ENCODE measurements around the gene DDX6.

Gene DDX6

DNA sequence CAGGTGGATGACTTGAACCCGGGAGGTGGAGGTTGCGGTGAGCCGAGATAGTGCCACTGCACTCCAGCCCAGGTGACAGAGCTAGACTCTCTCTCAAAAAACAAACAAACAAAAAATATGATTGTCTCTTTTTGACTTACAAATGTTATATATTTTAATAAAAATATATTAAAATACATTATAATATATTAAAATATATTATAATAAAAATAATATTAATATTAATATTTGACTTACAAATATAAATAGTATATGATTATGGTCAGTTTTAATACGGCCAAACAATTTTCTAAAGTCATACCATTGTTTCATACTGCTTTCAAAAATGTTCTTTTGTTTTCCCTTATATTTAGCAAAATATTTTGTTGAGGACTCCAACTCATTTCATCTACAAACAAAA is 27.2 kb upstream of the DDX6 start:
- Histone ChIP-seq H3K4me1 (ENCODE audit: control insufficient read depth in 1 of 2, insufficient read depth in 2 of 2, low read length in 2 of 2) (peaks cover 6 to 7% of the 10 kb centered on the region in 2 donors), H3K9me3 (ENCODE audit: control insufficient read depth in 1 of 2, low read length in 2 of 2) (no peaks in the 10 kb centered on the region), H3K36me3 (ENCODE audit: control insufficient read depth in 1 of 2, insufficient read depth in 2 of 2, low read length in 2 of 2) (no peaks in the 10 kb centered on the region), H3K27me3 (ENCODE audit: control insufficient read depth in 1 of 2, insufficient read depth in 2 of 2, low read length in 2 of 2) (no peaks in the 10 kb centered on the region), H3K4me3 (ENCODE audit: low read depth in 1 of 2, low read length in 2 of 2) (no peak overlapping the region), H3K9ac (ENCODE audit: low read depth in 1 of 2, low read length in 2 of 2) (no peak overlapping the region), H3K27ac (ENCODE audit: low read depth, low read length) (no peak overlapping the region)

DNA sequence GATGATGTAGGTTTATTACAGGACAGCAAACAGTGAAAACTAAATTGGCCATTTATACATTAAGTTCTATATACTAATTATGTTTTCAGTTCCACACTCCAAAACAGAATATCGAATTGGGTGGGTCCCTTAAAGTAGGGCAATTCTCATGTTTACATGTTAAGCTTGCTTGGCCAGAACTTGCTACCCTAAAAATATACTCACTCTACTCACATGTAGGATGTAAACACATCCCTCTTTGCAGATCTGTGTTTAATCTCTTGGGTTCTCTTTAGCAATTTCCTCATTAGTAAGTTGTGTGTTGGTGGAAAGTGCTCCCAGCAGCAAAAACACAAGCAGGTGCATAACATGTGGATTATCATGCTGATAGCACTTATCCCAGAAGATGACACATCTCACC is 22.6 kb upstream of the DDX6 start:
- H3K36me3 ChIP-seq (ENCODE audit: control insufficient read depth in 1 of 2, insufficient read depth in 2 of 2, low read length in 2 of 2) = no peaks in the 10 kb centered on the region
- no peak overlapping the region for H3K9ac ChIP-seq (ENCODE audit: low read depth in 1 of 2, low read length in 2 of 2)
- H3K4me3 ChIP-seq (ENCODE audit: low read depth in 1 of 2, low read length in 2 of 2) = no peak overlapping the region
- no peaks in the 10 kb centered on the region for H3K27me3 ChIP-seq (ENCODE audit: control insufficient read depth in 1 of 2, insufficient read depth in 2 of 2, low read length in 2 of 2)
- H3K4me1 ChIP-seq (ENCODE audit: control insufficient read depth in 1 of 2, insufficient read depth in 2 of 2, low read length in 2 of 2) = no peaks in the 10 kb centered on the region
- no peaks in the 10 kb centered on the region for H3K9me3 ChIP-seq (ENCODE audit: control insufficient read depth in 1 of 2, low read length in 2 of 2)
- H3K27ac ChIP-seq (ENCODE audit: low read depth, low read length) = no peak overlapping the region

DNA sequence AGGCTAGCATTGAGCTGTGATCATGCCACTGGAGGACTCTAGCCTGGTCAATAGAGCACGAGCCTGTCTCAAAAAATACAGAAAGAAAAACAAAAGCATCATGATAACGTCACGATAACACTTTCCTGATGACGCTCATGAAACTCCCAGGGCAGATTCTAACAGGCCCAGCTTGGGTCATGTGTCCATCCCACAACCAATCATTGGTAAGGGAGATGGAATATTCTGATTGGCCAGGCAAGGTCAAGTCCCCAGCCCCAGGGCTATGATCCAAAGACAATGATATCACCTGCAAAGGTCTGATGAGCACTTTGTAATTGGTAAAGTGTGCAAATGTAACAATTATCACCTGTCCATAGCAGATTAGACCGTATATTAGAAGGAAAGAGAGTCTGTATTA is 21.5 kb upstream of the DDX6 start:
- Histone ChIP-seq H3K27me3 (ENCODE audit: control insufficient read depth in 1 of 2, insufficient read depth in 2 of 2, low read length in 2 of 2) (no peaks in the 10 kb centered on the region), H3K36me3 (ENCODE audit: control insufficient read depth in 1 of 2, insufficient read depth in 2 of 2, low read length in 2 of 2) (no peaks in the 10 kb centered on the region), H3K4me3 (ENCODE audit: low read depth in 1 of 2, low read length in 2 of 2) (no peak overlapping the region), H3K27ac (ENCODE audit: low read depth, low read length) (no peak overlapping the region), H3K9ac (ENCODE audit: low read depth in 1 of 2, low read length in 2 of 2) (no peak overlapping the region), H3K4me1 (ENCODE audit: control insufficient read depth in 1 of 2, insufficient read depth in 2 of 2, low read length in 2 of 2) (no peaks in the 10 kb centered on the region), H3K9me3 (ENCODE audit: control insufficient read depth in 1 of 2, low read length in 2 of 2) (no peaks in the 10 kb centered on the region)

DNA sequence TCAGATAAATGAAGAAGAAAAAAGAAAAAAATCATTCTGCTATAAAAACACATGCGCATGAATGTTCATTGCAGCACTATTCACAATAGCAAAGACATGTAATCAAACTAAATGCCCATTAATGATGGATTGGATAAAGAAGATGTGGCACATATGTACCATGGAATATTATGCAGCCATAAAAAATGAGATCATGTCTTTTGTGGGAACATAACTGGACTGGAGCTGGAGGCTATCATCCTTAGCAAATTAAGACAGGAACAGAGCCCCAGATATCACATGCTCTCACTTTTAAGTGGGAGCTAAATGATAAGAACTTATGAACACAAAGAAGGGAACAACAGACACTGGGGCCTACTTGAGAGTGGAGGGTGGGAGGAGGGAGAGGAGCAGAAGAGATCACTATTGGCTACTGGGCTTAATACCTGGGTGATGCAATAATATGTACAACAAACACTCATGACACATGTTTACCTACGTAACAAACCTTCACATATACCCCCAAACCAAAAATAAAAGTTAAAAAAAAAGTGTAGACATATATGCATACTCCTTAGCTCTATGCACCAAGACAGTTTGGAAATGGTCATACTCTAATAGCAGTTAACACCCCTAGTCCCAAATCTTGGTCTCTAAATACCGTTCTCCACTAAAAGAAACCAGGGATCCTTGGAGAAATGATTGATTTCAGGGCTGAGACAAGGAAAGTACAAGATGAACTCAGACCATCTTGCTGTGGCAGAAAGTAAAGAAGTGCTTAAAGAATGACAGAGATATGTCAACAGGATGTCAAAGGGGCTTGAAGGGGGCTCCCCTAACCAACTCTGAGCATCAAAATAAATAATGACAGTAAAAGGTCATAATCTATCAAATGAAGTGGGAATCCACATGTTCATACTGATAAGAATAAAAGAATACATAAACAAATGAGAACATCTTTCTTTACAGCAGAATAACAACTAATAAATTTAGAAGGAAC is 17.1 kb upstream of the DDX6 start:
- Histone ChIP-seq H3K4me1 (ENCODE audit: control insufficient read depth in 1 of 2, insufficient read depth in 2 of 2, low read length in 2 of 2) (no peaks in the 10 kb centered on the region), H3K9ac (ENCODE audit: low read depth in 1 of 2, low read length in 2 of 2) (no peak overlapping the region), H3K36me3 (ENCODE audit: control insufficient read depth in 1 of 2, insufficient read depth in 2 of 2, low read length in 2 of 2) (no peaks in the 10 kb centered on the region), H3K9me3 (ENCODE audit: control insufficient read depth in 1 of 2, low read length in 2 of 2) (no peaks in the 10 kb centered on the region), H3K27ac (ENCODE audit: low read depth, low read length) (no peak overlapping the region), H3K27me3 (ENCODE audit: control insufficient read depth in 1 of 2, insufficient read depth in 2 of 2, low read length in 2 of 2) (no peaks in the 10 kb centered on the region), H3K4me3 (ENCODE audit: low read depth in 1 of 2, low read length in 2 of 2) (no peak overlapping the region)

DNA sequence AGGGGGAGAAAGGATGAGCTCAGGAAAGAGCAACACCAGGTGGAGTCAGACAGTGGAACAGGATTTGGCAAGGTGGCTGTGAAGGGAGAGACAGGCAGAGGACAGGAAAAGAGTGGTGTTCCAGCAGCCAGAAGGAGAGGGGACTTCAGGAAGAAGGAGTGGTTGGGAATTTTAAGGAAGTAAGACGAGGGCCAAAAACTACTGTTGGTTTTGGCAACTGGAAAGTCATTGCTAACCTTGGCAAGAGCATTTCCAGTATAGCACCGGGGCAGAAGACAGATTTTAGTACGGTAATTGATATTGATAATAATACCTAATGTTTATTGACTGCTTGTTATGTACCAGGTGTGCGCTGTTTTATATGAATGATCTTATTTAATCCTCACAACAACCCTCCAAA is 15.4 kb upstream of the DDX6 start:
- H3K9me3 ChIP-seq (ENCODE audit: control insufficient read depth in 1 of 2, low read length in 2 of 2) = no peaks in the 10 kb centered on the region

DNA sequence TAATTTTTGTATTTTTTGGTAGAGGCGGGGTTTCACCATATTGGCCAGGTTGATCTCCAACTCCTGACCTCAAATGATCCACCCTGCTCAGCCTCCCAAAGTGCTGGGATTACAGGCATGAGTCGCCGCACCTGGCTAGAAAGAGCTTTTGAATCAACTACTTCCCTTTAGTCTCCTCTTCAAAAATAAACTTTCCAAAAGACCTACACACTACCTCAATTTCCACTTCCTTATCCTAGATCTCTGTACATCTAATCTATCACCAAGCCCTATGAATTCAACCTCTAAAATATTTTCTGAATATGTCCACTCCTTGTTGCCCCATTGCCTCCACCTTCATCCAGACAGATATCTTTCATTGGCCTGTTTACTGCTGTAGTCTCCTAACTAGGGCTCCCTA is 13.1 kb upstream of the DDX6 start:
- no peaks in the 10 kb centered on the region for H3K4me1 ChIP-seq (ENCODE audit: control insufficient read depth in 1 of 2, insufficient read depth in 2 of 2, low read length in 2 of 2)
- no peak overlapping the region for H3K4me3 ChIP-seq (ENCODE audit: low read depth in 1 of 2, low read length in 2 of 2)
- H3K9me3 ChIP-seq (ENCODE audit: control insufficient read depth in 1 of 2, low read length in 2 of 2) = no peaks in the 10 kb centered on the region
- no peak overlapping the region for H3K9ac ChIP-seq (ENCODE audit: low read depth in 1 of 2, low read length in 2 of 2)
- no peaks in the 10 kb centered on the region for H3K27me3 ChIP-seq (ENCODE audit: control insufficient read depth in 1 of 2, insufficient read depth in 2 of 2, low read length in 2 of 2)
- no peak overlapping the region for H3K27ac ChIP-seq (ENCODE audit: low read depth, low read length)
- no peaks in the 10 kb centered on the region for H3K36me3 ChIP-seq (ENCODE audit: control insufficient read depth in 1 of 2, insufficient read depth in 2 of 2, low read length in 2 of 2)

More for the DNA sequence above, 15.4 kb upstream of the DDX6 start:
- H3K9ac ChIP-seq (ENCODE audit: low read depth in 1 of 2, low read length in 2 of 2) = no peak overlapping the region
- no peak overlapping the region for H3K4me3 ChIP-seq (ENCODE audit: low read depth in 1 of 2, low read length in 2 of 2)
- no peaks in the 10 kb centered on the region for H3K4me1 ChIP-seq (ENCODE audit: control insufficient read depth in 1 of 2, insufficient read depth in 2 of 2, low read length in 2 of 2)
- no peaks in the 10 kb centered on the region for H3K27me3 ChIP-seq (ENCODE audit: control insufficient read depth in 1 of 2, insufficient read depth in 2 of 2, low read length in 2 of 2)
- no peak overlapping the region for H3K27ac ChIP-seq (ENCODE audit: low read depth, low read length)
- H3K36me3 ChIP-seq (ENCODE audit: control insufficient read depth in 1 of 2, insufficient read depth in 2 of 2, low read length in 2 of 2) = no peaks in the 10 kb centered on the region

DNA sequence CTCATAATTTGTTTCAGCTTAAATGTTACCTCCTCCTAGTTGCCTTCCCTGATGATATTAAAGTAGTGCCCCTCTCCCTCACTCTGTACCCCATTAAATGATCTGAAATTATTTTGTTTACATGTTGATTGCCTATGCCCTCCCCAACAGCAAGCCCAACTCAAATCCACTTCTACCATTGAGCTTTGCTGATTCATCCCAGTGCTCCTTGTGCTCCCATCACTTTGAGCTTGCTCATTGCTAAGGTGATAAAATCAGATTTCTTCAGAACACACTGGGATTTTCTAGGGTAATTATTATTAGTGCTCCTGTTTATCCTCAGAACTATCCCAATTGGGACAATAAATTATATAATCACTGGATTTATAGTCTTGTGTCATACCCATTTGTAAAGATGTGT is 8.4 kb upstream of the DDX6 start:
- peaks cover 0 to 4% of the 10 kb centered on the region in 2 donors for H3K27me3 ChIP-seq (ENCODE audit: control insufficient read depth in 1 of 2, insufficient read depth in 2 of 2, low read length in 2 of 2)
- H3K9ac ChIP-seq (ENCODE audit: low read depth in 1 of 2, low read length in 2 of 2) = no peak overlapping the region
- H3K4me3 ChIP-seq (ENCODE audit: low read depth in 1 of 2, low read length in 2 of 2) = no peak overlapping the region
- no peaks in the 10 kb centered on the region for H3K36me3 ChIP-seq (ENCODE audit: control insufficient read depth in 1 of 2, insufficient read depth in 2 of 2, low read length in 2 of 2)
- H3K27ac ChIP-seq (ENCODE audit: low read depth, low read length) = no peak overlapping the region
- no peaks in the 10 kb centered on the region for H3K4me1 ChIP-seq (ENCODE audit: control insufficient read depth in 1 of 2, insufficient read depth in 2 of 2, low read length in 2 of 2)
- no peaks in the 10 kb centered on the region for H3K9me3 ChIP-seq (ENCODE audit: control insufficient read depth in 1 of 2, low read length in 2 of 2)

DNA sequence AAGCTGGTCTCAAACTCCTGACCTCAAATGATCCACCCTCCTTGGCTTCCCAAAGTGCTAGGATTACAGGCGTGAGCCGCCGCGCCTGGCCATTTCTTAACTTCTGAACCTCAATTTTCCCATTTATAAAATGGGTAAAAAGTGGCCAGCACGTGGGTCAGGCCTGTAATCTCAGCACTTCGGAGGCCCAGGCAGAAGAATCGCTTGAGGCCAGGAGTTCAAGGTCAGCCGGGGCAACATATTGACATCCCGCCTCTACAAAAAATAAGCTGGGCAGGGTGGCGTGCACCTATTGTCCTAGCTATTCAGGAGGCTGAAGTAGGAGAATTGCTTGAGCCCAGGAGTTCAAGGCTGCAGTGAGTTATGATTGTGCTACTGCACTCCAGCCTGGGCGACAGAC is 6.5 kb upstream of the DDX6 start:
- Histone ChIP-seq H3K4me1 (ENCODE audit: control insufficient read depth in 1 of 2, insufficient read depth in 2 of 2, low read length in 2 of 2) (peaks cover 0 to 4% of the 10 kb centered on the region in 2 donors), H3K27ac (ENCODE audit: low read depth, low read length) (no peak overlapping the region), H3K4me3 (ENCODE audit: low read depth in 1 of 2, low read length in 2 of 2) (no peak overlapping the region), H3K36me3 (ENCODE audit: control insufficient read depth in 1 of 2, insufficient read depth in 2 of 2, low read length in 2 of 2) (no peaks in the 10 kb centered on the region), H3K9me3 (ENCODE audit: control insufficient read depth in 1 of 2, low read length in 2 of 2) (no peaks in the 10 kb centered on the region), H3K9ac (ENCODE audit: low read depth in 1 of 2, low read length in 2 of 2) (no peak overlapping the region), H3K27me3 (ENCODE audit: control insufficient read depth in 1 of 2, insufficient read depth in 2 of 2, low read length in 2 of 2) (peaks cover 0 to 4% of the 10 kb centered on the region in 2 donors)

DNA sequence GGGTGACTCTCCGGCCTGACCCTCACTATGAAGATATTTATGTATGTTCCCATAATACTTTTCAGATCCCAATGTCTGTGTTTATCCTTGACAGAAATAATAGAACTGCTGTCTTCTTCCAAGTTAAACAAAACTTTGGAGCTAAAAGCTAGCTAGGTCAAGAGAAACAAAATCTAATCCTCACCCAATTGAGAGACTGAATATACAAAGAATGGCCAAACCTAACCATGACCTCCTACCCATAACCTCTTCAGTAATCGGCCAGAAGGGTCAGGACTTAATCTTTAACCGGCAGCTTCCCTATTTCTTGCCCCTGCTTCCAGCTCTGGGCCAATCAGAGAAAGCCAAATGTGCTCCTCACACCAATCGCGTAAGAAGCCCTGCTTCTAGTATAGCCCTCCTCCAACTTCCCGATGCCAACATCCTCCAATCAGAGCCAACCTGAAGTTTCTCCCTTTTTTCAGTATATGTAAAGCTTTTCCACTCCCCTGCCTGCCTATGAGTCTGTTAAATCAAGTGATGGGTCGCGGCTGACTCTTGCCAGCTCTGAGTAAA is 1.7 kb upstream of the DDX6 start:
- H3K4me1 ChIP-seq (ENCODE audit: control insufficient read depth in 1 of 2, insufficient read depth in 2 of 2, low read length in 2 of 2) = peaks cover 4 to 9% of the 10 kb centered on the region in 2 donors
- no peaks in the 10 kb centered on the region for H3K27me3 ChIP-seq (ENCODE audit: control insufficient read depth in 1 of 2, insufficient read depth in 2 of 2, low read length in 2 of 2)
- H3K27ac ChIP-seq (ENCODE audit: low read depth, low read length) = peak overlapping the region; percentile 99
- peaks cover 0 to 3% of the 10 kb centered on the region in 2 donors for H3K36me3 ChIP-seq (ENCODE audit: control insufficient read depth in 1 of 2, insufficient read depth in 2 of 2, low read length in 2 of 2)
- peak overlapping the region; percentile 92 to 100 for H3K9ac ChIP-seq (ENCODE audit: low read depth in 1 of 2, low read length in 2 of 2)
- peak overlapping the region; percentile 91 for H3K4me3 ChIP-seq (ENCODE audit: low read depth in 1 of 2, low read length in 2 of 2)
- H3K9me3 ChIP-seq (ENCODE audit: control insufficient read depth in 1 of 2, low read length in 2 of 2) = no peaks in the 10 kb centered on the region

DNA sequence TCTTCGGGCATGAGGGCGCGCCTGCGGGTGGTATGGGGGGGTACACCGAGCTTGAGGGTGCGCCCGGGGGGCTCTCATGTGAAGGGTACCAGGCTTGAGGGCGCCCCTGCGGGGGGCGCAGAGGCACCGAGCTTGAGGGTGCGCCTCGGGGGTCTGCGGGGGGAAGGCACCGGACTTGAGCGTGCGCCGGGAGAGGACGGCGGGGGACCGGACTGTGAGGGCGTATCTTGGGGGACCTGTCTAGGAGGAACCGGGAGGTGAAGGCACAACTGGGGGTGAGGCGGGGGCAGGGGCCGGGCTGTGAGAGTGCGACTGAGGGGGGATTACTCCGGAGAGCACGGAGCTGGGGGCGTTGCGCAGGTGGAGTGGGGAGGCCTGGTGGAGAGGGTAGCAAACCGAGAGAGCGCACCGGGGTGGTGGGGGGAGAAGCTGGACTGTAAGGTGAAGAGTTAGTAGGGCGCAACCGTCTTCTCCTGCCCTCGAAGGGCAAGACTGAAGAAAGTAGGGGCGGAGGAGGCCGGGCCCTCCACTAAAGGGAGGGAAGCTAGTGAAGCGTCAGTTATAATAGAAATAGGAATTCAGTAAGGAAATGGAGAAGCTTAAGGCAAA is 1.1 kb upstream of the DDX6 start:
- H3K4me1 ChIP-seq (ENCODE audit: control insufficient read depth in 1 of 2, insufficient read depth in 2 of 2, low read length in 2 of 2) = peaks cover 4 to 9% of the 10 kb centered on the region in 2 donors

More for the DNA sequence above, 1.1 kb upstream of the DDX6 start:
- Histone ChIP-seq H3K36me3 (ENCODE audit: control insufficient read depth in 1 of 2, insufficient read depth in 2 of 2, low read length in 2 of 2) (peaks cover 0 to 3% of the 10 kb centered on the region in 2 donors), H3K27ac (ENCODE audit: low read depth, low read length) (peak overlapping the region; percentile 99), H3K9me3 (ENCODE audit: control insufficient read depth in 1 of 2, low read length in 2 of 2) (no peaks in the 10 kb centered on the region), H3K27me3 (ENCODE audit: control insufficient read depth in 1 of 2, insufficient read depth in 2 of 2, low read length in 2 of 2) (no peaks in the 10 kb centered on the region), H3K4me3 (ENCODE audit: low read depth in 1 of 2, low read length in 2 of 2) (peak overlapping the region; percentile 91), H3K9ac (ENCODE audit: low read depth in 1 of 2, low read length in 2 of 2) (peak overlapping the region; percentile 92 to 100)

All from duodenal mucosa (tissue), 2 donors.